Neural crest cell (in vitro differentiated cells): Measurements from ENCODE around the gene HDAC4. TPM values are rescaled to one million over a fixed set of nuclear protein-coding genes. Genes with fewer than 3 reads are reported as not detected.

Source experiments
- DNase-seq: peaks from one replicate; pipeline ENCODE4 v3.0.0; 2021; ENCODE audit warnings: low read depth, mixed read lengths, low spot score
- H3K27ac Mint-ChIP-seq: one replicate; pipeline ENCODE4 v1.8.0; 2021; ENCODE audit warnings: mild to moderate bottlenecking, mixed read lengths; ENCODE audit not compliant: unreplicated experiment
- H3K27me3 Mint-ChIP-seq: 2 replicates; pipeline ENCODE4 v1.8.0; 2021; ENCODE audit warnings: low read depth, mild to moderate bottlenecking, mixed read lengths
- H3K36me3 Mint-ChIP-seq: 2 replicates; pipeline ENCODE4 v1.8.0; 2021; ENCODE audit warnings: low read depth, mild to moderate bottlenecking, mixed read lengths
- H3K4me1 Mint-ChIP-seq: 2 replicates; pipeline ENCODE4 v1.8.0; 2021; ENCODE audit warnings: mixed read lengths
- H3K4me3 Mint-ChIP-seq: one replicate; pipeline ENCODE4 v1.8.0; 2021; ENCODE audit warnings: mild to moderate bottlenecking, mixed read lengths
- H3K9me3 Mint-ChIP-seq: 2 replicates; pipeline ENCODE4 v1.8.0; 2021; ENCODE audit warnings: mixed read lengths
- total RNA-seq: library from RNA; stranded (reverse); gene quantifications from 2 replicates; pipeline ENCODE4 v1.2.1, GENCODE V29; 2021
- TF ChIP-seq, protein P1 (sequence below): fragments of 200-600 bp; sonication (generic); conservative IDR thresholded peaks from 2 replicates; pipeline ENCODE4 v1.5.0; 2021; ENCODE audit warnings: antibody characterized with exemption, mild to moderate bottlenecking

Gene HDAC4
- total RNA-seq, 1 donor from 2014 or later = 52.1 TPM

DNA sequence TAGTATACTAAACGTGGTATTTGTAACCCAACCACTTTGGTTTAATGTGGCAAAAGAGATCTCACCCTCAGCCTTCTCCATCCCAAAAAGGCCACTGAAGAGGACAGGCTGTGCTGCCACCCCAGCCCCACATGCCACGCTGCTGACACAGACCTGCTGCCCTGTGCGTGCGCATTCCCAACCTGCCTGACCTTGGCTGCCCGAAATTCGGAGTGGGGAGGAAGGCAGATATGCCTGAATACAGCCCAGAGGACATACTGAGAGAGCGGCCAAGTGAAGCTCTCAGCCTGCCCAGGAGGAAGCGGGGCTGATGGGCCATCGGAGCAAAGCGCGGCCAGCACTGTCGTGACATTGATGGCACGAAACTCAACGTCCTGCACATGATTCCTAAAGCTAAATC is 70.0 kb downstream of the HDAC4 start:
- no peaks in the 10 kb centered on the region for H3K9me3 Mint-ChIP-seq
- TF ChIP-seq, protein P1, sequence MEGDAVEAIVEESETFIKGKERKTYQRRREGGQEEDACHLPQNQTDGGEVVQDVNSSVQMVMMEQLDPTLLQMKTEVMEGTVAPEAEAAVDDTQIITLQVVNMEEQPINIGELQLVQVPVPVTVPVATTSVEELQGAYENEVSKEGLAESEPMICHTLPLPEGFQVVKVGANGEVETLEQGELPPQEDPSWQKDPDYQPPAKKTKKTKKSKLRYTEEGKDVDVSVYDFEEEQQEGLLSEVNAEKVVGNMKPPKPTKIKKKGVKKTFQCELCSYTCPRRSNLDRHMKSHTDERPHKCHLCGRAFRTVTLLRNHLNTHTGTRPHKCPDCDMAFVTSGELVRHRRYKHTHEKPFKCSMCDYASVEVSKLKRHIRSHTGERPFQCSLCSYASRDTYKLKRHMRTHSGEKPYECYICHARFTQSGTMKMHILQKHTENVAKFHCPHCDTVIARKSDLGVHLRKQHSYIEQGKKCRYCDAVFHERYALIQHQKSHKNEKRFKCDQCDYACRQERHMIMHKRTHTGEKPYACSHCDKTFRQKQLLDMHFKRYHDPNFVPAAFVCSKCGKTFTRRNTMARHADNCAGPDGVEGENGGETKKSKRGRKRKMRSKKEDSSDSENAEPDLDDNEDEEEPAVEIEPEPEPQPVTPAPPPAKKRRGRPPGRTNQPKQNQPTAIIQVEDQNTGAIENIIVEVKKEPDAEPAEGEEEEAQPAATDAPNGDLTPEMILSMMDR = no peak
- H3K36me3 Mint-ChIP-seq = peaks cover 6% of the 10 kb centered on the region
- H3K4me1 Mint-ChIP-seq = peaks cover 55% of the 10 kb centered on the region
- no peaks in the 10 kb centered on the region for H3K27me3 Mint-ChIP-seq
- H3K27ac Mint-ChIP-seq = no peak overlapping the region
- no peak overlapping the region for H3K4me3 Mint-ChIP-seq
- DNase-seq = no peak

DNA sequence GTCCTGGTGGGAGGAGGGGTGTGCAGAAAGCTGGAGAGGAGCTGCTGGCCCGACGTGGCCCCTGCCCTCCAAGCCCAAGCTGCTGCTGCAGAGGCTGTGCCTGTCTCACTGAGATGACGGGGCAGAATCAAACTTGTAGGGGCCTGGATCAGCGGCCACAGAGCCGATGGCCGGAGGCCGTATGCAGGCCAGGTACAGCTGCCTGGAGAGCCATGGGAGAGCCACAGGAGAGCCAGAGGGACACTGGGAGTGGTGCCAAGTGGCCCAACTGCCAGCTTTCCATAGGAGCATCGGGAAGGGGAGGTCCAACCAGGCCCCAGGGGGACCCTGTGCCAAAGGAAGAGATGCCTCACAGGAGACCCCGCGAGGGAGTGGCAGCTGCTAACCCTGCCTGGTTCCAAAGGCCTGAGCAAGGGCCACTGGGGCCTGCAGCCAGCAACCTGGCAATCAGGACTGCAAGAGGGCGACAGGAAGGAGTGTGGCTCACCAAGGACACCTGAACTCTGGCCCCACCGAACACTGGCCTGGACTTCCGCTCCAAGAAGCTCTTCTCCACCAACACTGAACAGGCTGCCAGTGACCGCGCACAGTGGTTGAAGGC is 70.7 kb downstream of the HDAC4 start:
- TF ChIP-seq, protein P1 = no peak
- no peak for DNase-seq
- H3K4me1 Mint-ChIP-seq = peaks cover 51% of the 10 kb centered on the region
- peaks cover 6% of the 10 kb centered on the region for H3K36me3 Mint-ChIP-seq
- no peak overlapping the region for H3K4me3 Mint-ChIP-seq
- no peaks in the 10 kb centered on the region for H3K9me3 Mint-ChIP-seq
- H3K27me3 Mint-ChIP-seq = no peaks in the 10 kb centered on the region
- no peak overlapping the region for H3K27ac Mint-ChIP-seq

DNA sequence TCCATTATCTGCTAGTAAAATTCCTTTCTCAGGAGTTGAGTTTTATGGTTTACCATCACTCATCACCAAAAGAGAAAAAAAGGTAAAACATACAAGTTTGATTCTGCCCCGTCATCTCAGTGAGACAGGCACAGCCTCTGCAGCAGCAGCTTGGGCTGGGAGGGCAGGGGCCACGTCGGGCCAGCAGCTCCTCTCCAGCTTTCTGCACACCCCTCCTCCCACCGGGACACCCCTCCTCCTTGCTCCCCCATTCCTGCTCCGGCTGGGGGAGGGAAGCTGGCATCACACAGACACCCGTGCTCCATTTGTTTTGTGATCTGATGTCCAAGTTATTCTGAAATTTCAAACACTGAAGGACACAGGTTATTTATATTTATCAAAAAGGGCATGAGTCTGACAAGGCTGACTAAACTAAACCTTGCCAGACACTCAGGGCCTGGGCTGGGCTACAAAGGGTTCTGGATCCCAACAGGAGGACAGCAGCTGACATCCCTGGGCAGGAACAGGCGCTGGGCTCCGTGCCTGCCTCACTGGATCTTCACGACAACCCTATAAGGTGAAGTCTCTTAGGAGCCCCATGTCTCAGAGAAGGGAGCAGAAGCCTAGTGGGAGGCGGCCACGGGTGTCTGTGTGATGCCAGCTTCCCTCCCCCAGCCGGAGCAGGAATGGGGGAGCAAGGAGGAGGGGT is 71.4 kb downstream of the HDAC4 start:
- TF ChIP-seq, protein P1 = no peak
- Mint-ChIP-seq H3K36me3 (peaks cover 12% of the 10 kb centered on the region), H3K27me3 (no peaks in the 10 kb centered on the region), H3K4me1 (peaks cover 57% of the 10 kb centered on the region), H3K4me3 (no peak overlapping the region), H3K9me3 (no peaks in the 10 kb centered on the region), H3K27ac (peak overlapping the region; percentile 67)
- no peak for DNase-seq

DNA sequence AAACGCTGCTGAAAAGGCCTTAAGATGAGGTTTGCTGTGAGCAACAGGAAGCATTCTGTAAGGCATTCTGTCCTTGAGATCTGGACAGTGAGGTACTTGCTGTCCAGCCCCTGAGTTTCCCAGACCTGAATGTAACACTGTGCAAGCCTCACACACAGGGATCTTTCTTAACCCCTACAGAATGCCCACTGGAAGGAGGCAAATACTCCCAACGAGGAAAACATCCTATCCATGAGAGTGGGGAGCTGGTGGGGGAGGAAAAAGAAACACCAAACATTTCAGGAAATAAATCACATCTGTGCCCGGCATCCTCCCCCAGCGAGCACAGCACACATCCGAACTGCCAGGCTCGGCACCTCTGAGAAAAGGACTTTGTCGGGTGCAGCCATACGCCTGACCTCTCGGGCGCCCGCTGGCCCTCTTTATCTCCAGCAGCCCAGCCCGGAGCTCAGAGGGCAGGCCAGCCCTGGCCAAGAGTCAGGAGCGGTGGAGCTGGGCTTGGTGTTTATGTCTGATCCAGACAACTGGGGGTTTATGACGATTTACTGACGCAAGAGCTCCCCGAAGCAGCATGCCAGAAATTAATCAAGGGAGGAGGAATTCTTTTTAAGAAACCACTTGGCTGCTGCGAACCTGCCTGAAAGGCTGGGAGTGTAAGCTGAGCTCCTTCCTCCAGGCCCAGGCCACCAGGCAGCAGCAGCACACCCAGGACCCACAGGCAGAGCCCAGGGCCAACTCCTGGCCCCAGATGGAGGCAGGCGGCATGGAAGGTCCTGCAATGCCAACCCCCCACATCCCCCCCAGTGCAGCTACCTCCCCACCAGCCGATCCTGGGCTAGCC is 72.2 kb downstream of the HDAC4 start:
- Mint-ChIP-seq H3K9me3 (no peaks in the 10 kb centered on the region), H3K36me3 (peaks cover 12% of the 10 kb centered on the region), H3K4me3 (no peak overlapping the region), H3K27me3 (no peaks in the 10 kb centered on the region), H3K27ac (peak overlapping the region; percentile 35), H3K4me1 (peaks cover 64% of the 10 kb centered on the region)
- TF ChIP-seq, protein P1 = no peak
- no peak for DNase-seq

DNA sequence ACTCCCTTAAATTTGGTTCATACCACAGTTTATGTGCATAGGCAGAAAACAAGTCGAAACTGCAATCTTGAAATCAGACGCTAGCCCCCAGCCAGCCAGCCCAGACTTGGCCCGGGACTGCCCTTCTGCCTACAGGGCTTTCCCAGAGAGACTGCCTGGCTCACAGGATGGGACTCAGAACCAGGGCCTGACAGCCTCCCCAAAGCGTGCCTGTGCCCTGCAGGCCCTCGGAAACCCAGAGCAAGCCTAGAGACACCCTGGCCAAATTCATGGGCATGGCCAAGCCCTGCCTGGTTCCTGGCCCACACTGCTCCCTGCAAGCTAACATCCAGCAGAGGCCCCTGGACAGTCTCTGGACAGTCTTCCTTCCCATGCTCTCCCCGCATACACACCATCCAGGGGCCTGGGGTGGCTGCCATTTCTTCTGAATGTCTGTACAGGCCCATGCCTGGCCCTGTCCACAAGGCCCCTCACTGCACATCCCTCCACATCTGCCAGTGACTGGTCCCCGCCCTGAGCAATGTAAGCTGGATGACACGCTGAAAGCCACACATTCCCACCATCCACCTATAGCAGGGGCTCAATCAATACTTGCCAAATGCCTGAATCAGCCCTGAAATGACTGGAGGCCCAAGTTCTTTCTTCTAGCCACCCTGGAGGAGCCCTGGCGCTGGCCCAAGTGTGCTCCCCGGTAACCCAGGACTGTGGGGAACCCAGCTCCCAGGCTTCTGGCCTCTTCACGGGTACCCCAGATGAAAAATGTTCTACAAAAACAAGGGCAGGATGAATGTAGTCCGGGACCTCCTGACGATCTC is 73.1 kb downstream of the HDAC4 start:
- Mint-ChIP-seq H3K4me1 (peaks cover 71% of the 10 kb centered on the region), H3K27ac (peak overlapping the region; percentile 96), H3K27me3 (no peaks in the 10 kb centered on the region), H3K36me3 (peaks cover 16% of the 10 kb centered on the region), H3K4me3 (no peak overlapping the region), H3K9me3 (no peaks in the 10 kb centered on the region)
- TF ChIP-seq, protein P1 = no peak
- no peak for DNase-seq
